Esophagus (tissue), 2 donors: ENCODE measurements around the gene DOCK1. TPM values are rescaled to one million over a fixed set of nuclear protein-coding genes. Genes with fewer than 3 reads are reported as not detected.
"Not testable (repeated sequence)": the region's sequence is repeated elsewhere in the genome, so short reads cannot be mapped to it uniquely, and the experiment has no call there.

Source experiments
- H3K27ac ChIP-seq, 2 donors: one replicate each; pipeline ENCODE4 v1.5.1; 2013; ENCODE audit warnings: low read depth in 2 of 2, mild to moderate bottlenecking in 2 of 2, inconsistent platforms in 1 of 2, low read length in 1 of 2, moderate library complexity in 1 of 2
- H3K27me3 ChIP-seq, 2 donors: one replicate each; pipeline ENCODE4 v1.6.1; 2013; ENCODE audit warnings: low read length in 2 of 2, control low read depth in 1 of 2, mild to moderate bottlenecking in 1 of 2; ENCODE audit not compliant: insufficient read depth in 2 of 2, control insufficient read depth in 1 of 2
- H3K36me3 ChIP-seq, 2 donors: one replicate each; pipeline ENCODE4 v1.6.1; 2013; ENCODE audit warnings: low read length in 1 of 2; ENCODE audit not compliant: control insufficient read depth in 2 of 2, insufficient read depth in 2 of 2
- H3K4me1 ChIP-seq, 2 donors: one replicate each; pipeline ENCODE4 v1.6.1; 2013; ENCODE audit warnings: low read length in 1 of 2; ENCODE audit not compliant: control insufficient read depth in 2 of 2, insufficient read depth in 2 of 2
- H3K4me3 ChIP-seq, 2 donors: one replicate each; pipeline ENCODE4 v1.5.1; 2013; ENCODE audit warnings: low read length in 2 of 2, mild to moderate bottlenecking in 2 of 2, low read depth in 1 of 2, moderate library complexity in 1 of 2
- H3K9me3 ChIP-seq, 2 donors: one replicate each; pipeline ENCODE4 v1.6.1; 2013; ENCODE audit warnings: mild to moderate bottlenecking in 2 of 2, low read depth in 1 of 2, low read length in 1 of 2, moderate library complexity in 1 of 2; ENCODE audit not compliant: control insufficient read depth in 2 of 2, insufficient read depth in 1 of 2
- WGBS, 2 donors: extraction: QIAGEN DNeasy Blood & Tissue Kit; methylation state at CpG; one replicate each; pipeline ENCODE4 v1.1.7; 2013; 5-methylcytosine and 5-hydroxymethylcytosine counted together
- polyA plus RNA-seq, 2 donors: library from polyadenylated mRNA; stranded (reverse); fragments of 200-250 nt; gene quantifications; one replicate each; pipeline ENCODE4 v1.2.3, GENCODE V29; 2013
- donor health status: healthy with polysubstance abuse.
- donor health status: Bipolar disorder and iron deficiency.

The DOCK1 gene
- polyA plus RNA-seq, 2 donors, result 11.4 to 17.5 TPM

- H3K4me1 ChIP-seq, result peaks cover 7 to 28% of the 10 kb centered on the region in 2 donors
- H3K9me3 ChIP-seq, result no peaks in the 10 kb centered on the region
- no peak overlapping the region for H3K27ac ChIP-seq
- H3K27me3 ChIP-seq, result no peaks in the 10 kb centered on the region
- 53 to 62% methylated on average over 7 of the region's 7 CpGs for WGBS, 2 donors
- no peak overlapping the region for H3K4me3 ChIP-seq
- no peaks in the 10 kb centered on the region for H3K36me3 ChIP-seq
Observed at GRCh38 chr10:126908729-126909128, 3.5 kb downstream of the DOCK1 start.

DNA sequence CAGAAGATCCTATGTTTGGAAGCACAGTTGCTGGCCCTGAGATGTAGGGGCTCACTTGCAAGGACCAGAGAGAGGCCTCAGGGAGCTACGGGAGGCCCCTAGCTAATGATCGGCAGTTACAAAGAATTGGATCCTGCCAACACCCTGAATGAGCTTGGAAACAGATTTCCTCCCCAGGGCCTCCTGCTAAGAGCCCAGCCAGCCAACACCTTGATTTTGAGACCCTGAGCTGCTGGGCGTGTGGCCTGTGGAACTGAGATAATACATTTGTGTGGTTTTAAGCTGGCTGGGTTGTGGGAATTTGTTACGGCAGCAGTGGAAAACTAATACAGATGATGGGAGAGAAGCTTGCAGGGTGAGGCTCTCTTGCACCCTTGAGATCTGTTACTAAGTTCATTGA lies 3.9 kb downstream of the DOCK1 start:
- H3K4me1 ChIP-seq, result peaks cover 7 to 28% of the 10 kb centered on the region in 2 donors
- no peaks in the 10 kb centered on the region for H3K9me3 ChIP-seq
- H3K27ac ChIP-seq, result no peak overlapping the region
- 53 to 60% methylated on average over 4 of the region's 4 CpGs for WGBS, 2 donors
- H3K4me3 ChIP-seq, result no peak overlapping the region
- H3K36me3 ChIP-seq, result no peaks in the 10 kb centered on the region
- H3K27me3 ChIP-seq, result no peaks in the 10 kb centered on the region

- Histone ChIP-seq H3K27ac (peak overlapping the region; percentile 76 to 89), H3K27me3 (no peaks in the 10 kb centered on the region), H3K9me3 (no peaks in the 10 kb centered on the region), H3K4me3 (no peak overlapping the region), H3K36me3 (no peaks in the 10 kb centered on the region), H3K4me1 (peaks cover 7 to 24% of the 10 kb centered on the region in 2 donors)
- WGBS, 2 donors, result 55 to 73% methylated on average over 7 of the region's 7 CpGs
Observed at GRCh38 chr10:126910196-126910595, 5.0 kb downstream of the DOCK1 start.

DNA sequence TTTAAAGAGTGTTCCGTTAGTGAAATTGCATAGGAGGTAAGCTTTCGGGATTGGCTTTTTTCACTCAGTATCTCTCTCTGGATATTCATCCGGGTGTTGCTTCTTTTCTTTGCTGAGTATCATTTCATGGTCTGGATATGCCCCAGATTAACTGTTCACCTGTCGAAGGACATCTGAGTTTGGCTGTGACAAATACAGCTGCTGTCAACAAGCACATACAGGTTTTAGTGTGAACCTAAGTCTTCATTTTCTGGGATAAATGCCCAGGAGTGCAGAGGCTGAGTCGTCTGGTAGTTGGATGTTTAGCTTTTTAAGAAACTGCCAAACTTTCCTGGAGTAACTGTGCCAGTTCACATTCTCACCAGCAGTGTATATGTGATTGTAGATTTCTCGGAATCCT lies 5.6 kb downstream of the DOCK1 start:
- Histone ChIP-seq H3K9me3 (no peaks in the 10 kb centered on the region), H3K27me3 (no peaks in the 10 kb centered on the region), H3K4me3 (no peak overlapping the region), H3K36me3 (no peaks in the 10 kb centered on the region), H3K27ac (peak overlapping the region; percentile 76 to 89), H3K4me1 (peaks cover 7 to 24% of the 10 kb centered on the region in 2 donors)
- WGBS, 2 donors, result 46 to 52% methylated on average over 6 of the region's 6 CpGs

- H3K27me3 ChIP-seq, result no peaks in the 10 kb centered on the region
- no peaks in the 10 kb centered on the region for H3K36me3 ChIP-seq
- no peak overlapping the region for H3K4me3 ChIP-seq
- peak overlapping the region in 1 of 2 donors; percentile 63 for H3K27ac ChIP-seq
- H3K4me1 ChIP-seq, result peaks cover 7 to 21% of the 10 kb centered on the region in 2 donors
- H3K9me3 ChIP-seq, result no peaks in the 10 kb centered on the region
- 86 to 93% methylated on average over 11 of the region's 11 CpGs for WGBS, 2 donors
Observed at GRCh38 chr10:126911301-126911700, 6.1 kb downstream of the DOCK1 start.

DNA sequence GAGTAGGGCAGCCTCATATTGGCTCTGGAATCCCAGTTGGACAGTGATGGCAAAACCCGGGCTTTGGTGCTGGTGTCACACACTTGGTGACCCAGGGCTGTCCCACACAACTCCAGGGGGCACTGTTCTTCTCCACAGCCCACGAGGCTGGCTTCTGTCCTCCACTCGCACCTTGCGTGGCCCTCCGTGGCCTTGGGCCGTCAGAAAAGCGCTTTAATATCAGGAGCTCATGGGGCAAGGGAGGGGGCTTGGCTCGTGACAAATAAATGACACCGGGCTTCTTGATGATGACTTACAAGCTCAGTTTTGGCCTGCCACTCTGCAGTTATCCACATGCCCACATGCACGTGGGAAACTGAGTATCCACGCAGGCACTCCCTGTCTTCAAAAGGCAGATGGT lies 8.1 kb downstream of the DOCK1 start:
- H3K27ac ChIP-seq, result no peak overlapping the region
- no peaks in the 10 kb centered on the region for H3K9me3 ChIP-seq
- H3K4me3 ChIP-seq, result no peak overlapping the region
- H3K27me3 ChIP-seq, result no peaks in the 10 kb centered on the region
- H3K36me3 ChIP-seq, result no peaks in the 10 kb centered on the region
- WGBS, 2 donors, result 85 to 88% methylated on average over 11 of the region's 11 CpGs
- H3K4me1 ChIP-seq, result peaks cover 9 to 17% of the 10 kb centered on the region in 2 donors

GRCh38 chr10:126914561-126914960 lies 9.3 kb downstream of the DOCK1 start:
- 94 to 97% methylated on average over 1 of the region's 1 CpG for WGBS, 2 donors
- peaks cover 9 to 12% of the 10 kb centered on the region in 2 donors for H3K4me1 ChIP-seq

DNA sequence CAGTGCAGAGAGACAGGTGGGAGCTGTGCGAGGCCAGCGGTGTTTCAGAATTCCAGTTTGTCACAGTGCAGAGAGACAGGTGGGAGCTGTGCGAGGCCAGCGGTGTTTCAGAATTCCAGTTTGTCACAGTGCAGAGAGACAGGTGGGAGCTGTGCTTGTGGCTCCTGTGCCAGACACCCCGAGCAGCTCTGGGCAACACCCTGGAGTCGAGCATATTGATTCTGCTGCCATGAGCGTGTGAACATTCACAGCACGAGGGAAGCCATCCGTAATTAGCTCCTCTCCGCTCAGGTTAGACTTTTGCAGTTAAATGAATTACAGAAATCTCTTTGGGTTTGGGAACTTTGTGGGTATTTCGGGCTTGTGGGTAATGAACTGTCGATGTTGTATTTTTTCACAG lies 11.7 kb downstream of the DOCK1 start:
- WGBS, 2 donors, result 83 to 96% methylated on average over 12 of the region's 12 CpGs
- H3K27ac ChIP-seq, H3K4me1 ChIP-seq, H3K4me3 ChIP-seq, H3K36me3 ChIP-seq, H3K9me3 ChIP-seq, H3K27me3 ChIP-seq: not testable (repeated sequence)

More at GRCh38 chr10:126914561-126914960, 9.3 kb downstream of the DOCK1 start:
- Histone ChIP-seq H3K9me3 (no peaks in the 10 kb centered on the region), H3K27me3 (no peaks in the 10 kb centered on the region), H3K36me3 (no peaks in the 10 kb centered on the region), H3K27ac (no peak overlapping the region), H3K4me3 (no peak overlapping the region)

DNA sequence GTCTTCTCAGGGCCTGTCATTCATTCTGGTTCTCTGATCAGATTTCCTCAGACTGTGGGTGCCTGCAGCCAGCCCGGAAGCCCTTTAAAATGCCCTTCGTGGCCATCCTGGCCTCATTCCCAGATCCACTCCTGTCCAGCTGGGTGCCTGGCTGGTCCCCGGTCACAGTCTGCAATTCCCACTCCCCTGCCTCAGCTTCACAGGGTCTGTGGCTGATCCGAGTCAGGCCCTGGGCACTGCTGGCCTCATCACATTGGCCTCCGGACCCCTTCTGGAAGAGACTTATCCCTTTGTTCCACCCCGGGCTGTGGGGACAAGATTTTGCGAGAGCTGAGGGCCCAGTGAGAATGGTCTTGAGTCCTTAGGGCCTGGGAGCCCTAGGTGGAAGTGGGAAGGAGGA lies 12.1 kb downstream of the DOCK1 start:
- no peak overlapping the region for H3K27ac ChIP-seq
- WGBS, 2 donors, result 80% methylated on average over 7 of the region's 7 CpGs

GRCh38 chr10:126917975-126918908 lies 13.0 kb downstream of the DOCK1 start:
- H3K4me1 ChIP-seq, result peaks cover 4 to 6% of the 10 kb centered on the region in 2 donors
- no peaks in the 10 kb centered on the region for H3K27me3 ChIP-seq
- no peak overlapping the region for H3K27ac ChIP-seq
- 77 to 81% methylated on average over 24 of the region's 24 CpGs for WGBS, 2 donors
- H3K36me3 ChIP-seq, result peaks cover 0 to 2% of the 10 kb centered on the region in 2 donors
- no peak overlapping the region for H3K4me3 ChIP-seq
- H3K9me3 ChIP-seq, result no peaks in the 10 kb centered on the region

More for the DNA sequence above, 12.1 kb downstream of the DOCK1 start:
- Histone ChIP-seq H3K4me3 (no peak overlapping the region), H3K36me3 (peaks cover 0 to 2% of the 10 kb centered on the region in 2 donors), H3K4me1 (peaks cover 6% of the 10 kb centered on the region in 2 donors), H3K27me3 (no peaks in the 10 kb centered on the region), H3K9me3 (no peaks in the 10 kb centered on the region)
